ENCODE data around the gene MACROD2.

MACROD2 gene

DNA sequence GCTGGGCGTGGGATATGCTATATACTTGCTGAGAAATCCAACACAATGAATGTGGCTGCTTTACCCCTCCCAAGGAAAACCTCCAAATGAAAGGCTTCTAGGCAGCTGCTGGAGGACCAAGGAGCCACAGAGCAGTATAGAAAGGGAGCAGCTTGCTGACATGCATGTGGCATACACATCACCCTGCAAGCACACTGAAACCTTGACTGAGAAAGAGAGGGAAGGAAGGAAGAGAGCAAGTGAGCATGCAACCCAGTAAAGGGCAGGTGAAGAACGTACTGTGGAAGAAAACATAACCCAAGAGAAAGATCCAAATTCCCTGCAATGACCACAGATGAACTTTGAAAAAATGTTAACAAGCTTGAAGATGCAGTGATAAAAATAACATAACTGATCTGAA, 2034.9 kb downstream of the MACROD2 start:
- no peak for DNase-seq

GRCh38 chr20:16035576-16035975, 2040.3 kb downstream of the MACROD2 start:
- no peak for DNase-seq

GRCh38 chr20:16036331-16036730, 2041.0 kb downstream of the MACROD2 start:
- DNase-seq, result no peak

DNA sequence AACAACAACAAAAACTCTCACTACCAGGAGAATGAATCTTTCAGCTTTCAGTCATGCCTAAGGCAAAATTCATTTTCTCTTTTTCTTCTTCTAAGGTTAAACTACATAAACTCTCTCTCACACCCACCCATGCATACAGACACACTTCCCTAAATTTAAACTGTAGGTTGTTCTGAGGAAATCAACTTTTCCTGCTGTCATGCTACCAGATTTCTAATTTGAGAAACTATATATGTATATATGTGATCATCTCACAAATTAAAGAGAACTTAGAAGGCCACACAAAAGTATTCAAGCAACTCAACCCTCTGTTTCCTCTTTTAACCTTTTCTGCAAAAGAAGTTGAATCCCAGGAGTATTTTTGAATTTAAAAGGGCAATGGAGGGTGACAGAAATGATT, 2045.4 kb downstream of the MACROD2 start:
- no peak for DNase-seq

- no peak for DNase-seq
Observed at GRCh38 chr20:16042731-16043130, 2047.4 kb downstream of the MACROD2 start.

GRCh38 chr20:16043931-16044330, 2048.6 kb downstream of the MACROD2 start:
- no peak for DNase-seq

DNA sequence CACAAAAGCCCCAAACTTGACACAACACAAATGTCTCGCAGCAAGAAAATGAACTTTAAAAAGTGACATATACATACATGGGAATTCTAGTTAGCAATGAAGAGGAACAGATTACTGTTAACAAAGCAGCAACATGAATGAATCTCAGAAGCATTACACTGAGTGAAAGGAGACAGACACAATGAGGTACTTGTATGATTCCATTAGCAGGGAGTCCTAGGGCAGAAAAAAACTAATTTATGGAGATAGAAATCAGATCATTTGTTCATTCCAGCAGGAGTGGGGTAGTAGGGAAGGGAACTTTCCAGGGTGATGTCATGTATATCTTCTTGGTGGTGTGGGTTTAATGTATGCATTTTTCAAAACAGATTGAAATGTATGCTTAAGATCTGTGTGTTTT, 2053.6 kb downstream of the MACROD2 start:
- no peak for DNase-seq

DNA sequence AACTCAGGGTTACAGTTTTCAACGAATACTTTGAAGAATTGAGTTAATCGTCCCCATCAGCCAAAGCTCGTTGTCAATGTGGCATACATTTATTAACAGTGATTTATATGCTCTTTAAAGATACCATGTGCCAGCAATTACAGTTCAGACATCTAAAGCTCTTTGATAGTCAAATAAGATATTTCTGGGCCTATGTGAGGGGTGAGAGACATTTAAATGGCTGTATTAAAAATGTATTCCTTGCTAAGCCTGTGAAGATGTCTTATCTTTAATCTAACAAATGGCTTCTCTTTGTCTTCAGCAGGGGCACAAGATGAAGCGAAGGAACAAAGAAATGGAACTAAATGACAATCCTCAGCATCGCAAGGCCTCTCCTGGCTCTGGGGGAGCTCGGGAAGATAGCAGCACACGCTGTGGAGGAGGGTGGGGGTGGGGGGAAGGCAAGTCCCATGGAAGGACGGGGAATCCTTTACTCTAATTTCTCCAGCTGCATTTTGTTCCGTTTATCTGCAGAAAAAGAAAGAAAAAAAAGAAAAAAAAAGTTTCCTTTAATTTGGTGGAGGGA, 2054.3 kb downstream of the MACROD2 start:
- no peak for DNase-seq

DNA sequence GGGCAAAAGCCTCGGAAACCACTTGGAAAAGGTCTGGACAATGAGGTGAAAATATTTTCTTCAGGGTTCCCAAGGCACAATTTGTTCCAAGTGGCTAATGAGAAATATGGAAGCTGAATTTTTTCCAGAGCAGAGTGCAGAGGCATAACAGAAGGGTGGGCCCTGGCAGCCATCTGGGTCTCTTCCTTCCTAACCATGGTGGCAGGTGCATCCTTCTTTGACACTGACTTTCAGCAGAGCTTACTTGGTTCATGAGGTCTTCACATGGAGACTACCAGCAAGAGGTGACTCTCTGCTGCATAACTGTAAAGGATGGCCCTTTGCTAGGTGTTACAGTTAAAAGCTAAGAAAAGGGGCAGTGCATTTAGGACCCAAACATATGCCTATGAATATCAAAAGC, 2055.1 kb downstream of the MACROD2 start:
- no peak for DNase-seq

DNA sequence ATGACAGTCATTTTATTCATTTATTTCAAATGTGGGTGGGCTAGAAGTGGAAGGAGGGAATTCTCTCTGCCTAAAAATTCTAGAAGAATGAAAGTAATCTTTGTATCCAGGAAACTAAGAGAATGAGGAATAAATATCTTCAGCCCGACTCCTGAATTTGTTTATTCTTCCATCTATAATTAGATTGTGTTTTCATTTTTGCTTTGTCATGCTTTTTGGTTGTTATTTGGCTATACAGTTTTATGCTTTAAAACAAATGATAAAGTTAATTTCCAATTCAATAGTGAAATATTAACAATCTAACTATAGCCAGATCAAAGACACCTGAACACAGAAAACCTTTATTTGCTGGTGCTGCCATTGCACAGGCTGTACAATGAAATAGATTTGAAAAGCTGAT, 2056.7 kb downstream of the MACROD2 start:
- no peak for DNase-seq

DNA sequence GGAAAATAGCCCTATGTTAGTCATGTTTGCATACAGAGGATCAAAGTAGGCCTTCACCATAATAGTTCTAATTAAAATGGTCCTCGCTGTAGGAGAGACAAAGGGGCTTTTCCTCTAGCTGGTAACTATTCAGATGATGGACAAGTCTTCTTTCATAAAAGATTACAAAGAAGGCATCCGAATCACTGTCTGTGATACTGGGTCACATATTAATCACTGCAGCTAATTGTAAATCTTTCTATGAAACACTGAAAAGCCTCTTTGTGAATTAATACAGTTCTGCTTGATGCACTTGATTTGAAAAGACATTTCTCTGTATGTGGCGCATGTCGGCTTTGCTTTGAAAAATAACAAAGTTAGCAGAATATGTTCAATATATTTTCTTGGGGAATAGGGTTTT, 2057.1 kb downstream of the MACROD2 start:
- DNase-seq, result no peak

DNA sequence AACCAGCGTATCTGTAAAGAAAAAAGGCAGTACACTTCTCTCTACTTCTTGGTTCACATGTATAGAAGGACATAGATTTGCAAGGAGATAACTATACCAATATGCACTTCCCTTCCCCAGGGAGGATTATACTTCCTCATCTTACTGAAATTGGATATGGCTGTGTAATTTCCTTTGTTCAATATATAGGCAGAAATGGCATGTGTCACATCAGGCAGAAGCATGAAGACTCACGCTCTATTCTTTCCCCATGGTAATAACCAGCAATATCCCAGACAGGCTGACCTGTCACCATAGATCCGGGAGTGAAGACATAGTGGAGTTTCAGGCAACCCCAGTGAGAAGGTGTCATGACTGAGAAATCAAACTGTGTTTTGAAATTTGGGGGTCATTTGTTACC, 2059.7 kb downstream of the MACROD2 start:
- DNase-seq, result no peak

GRCh38 chr20:16057651-16058050, 2062.3 kb downstream of the MACROD2 start:
- DNase-seq, result no peak

GRCh38 chr20:16058268-16058667, 2063.0 kb downstream of the MACROD2 start:
- DNase-seq, result no peak

- DNase-seq, result no peak
Observed at GRCh38 chr20:16059841-16060240, 2064.5 kb downstream of the MACROD2 start.

DNA sequence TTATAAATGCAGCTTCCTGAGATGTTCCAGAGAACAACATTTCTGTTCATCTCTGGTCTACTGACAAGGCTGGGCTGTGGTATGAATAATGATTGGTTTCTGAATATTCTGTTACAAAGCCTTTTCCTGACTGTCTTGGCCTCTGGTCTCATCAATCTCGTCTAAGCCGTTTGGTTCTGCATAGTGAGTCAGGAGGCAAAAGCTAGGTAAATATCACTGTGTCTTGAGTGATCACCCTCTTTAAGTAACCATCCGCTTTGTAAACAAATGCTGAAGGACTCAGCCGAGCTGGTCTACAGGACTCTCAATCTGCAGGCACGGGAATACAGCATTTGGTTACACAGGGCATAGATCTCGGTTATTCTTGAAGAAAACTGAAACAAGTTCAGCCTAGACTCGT, 2066.0 kb downstream of the MACROD2 start:
- no peak for DNase-seq

GRCh38 chr20:16062661-16063581, 2067.6 kb downstream of the MACROD2 start:
- no peak for DNase-seq

DNA sequence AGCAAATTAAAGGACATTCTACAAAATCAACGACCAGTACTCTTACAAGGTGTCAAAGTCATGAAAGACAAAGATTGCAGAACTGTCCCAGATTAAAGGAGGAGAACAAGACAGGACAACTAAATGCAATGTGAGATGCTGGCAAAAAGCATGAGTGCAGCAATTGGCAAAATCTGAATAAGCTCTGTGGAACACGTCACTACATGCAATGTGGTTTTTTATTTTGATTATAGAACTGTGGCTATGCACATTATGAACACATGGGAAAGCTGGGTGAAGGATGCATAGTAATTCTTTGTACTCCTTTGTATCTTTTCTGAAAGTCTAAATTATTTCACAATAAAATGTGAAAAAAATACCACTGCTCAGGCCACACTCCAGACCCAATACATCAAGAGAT, 2068.6 kb downstream of the MACROD2 start:
- DNase-seq, result no peak

DNA sequence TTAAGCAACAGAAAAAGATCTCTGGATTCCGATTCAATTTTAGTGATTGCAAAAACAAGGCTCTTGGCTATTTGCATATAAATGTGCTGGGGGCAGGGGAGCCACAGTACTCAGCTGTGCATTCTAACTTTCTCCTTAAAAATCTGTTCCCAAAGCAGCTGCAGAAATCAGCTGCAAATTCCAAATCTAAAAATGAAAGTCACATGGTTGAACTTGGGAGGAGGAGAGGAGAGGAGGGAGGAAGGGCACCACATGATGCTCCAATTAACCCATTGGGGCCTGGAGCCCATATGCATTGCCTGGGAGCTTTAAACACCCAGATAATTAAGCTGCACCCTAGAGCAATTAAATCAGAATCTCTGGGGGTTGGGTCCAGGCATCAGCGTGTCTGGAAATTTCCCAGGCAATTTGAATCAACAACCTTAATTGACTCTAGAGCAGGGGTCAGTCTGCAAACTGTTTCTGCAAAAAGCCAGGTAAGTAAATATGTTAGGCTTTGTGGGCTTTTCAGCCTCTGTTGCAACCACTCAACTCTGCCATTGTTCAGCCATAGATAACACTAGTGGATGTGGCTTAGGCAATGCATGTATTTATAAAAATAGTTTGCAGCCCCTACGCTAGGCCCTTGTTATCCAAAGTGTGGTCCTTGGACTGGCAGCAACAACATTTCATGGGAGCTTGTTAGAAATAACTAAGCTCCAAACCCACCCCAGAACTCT, 2069.8 kb downstream of the MACROD2 start:
- DNase-seq, result no peak

DNA sequence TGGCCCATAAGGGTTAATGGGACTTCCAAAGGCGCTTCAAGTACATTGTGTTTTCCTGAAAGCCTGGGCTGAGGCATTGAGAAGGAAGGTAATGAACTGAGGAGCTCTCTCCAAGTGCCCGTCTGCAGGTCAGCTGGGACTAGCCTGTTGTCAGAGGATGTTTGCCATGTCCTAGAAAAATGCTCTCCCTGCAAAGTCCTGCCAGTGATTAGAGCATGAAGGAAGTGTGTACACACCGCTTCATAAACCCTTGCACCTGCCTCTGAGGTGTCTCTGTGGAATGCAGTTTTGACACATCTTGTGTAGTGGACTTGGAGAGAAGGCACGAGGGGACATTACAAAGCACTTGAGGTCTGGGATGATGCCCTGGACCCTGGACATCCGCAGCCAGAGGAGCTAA, 2071.3 kb downstream of the MACROD2 start:
- DNase-seq, result no peak

GRCh38 chr20:16069389-16070010, 2074.2 kb downstream of the MACROD2 start:
- no peak for DNase-seq

GRCh38 chr20:16072220-16072619, 2076.9 kb downstream of the MACROD2 start:
- no peak for DNase-seq

DNA sequence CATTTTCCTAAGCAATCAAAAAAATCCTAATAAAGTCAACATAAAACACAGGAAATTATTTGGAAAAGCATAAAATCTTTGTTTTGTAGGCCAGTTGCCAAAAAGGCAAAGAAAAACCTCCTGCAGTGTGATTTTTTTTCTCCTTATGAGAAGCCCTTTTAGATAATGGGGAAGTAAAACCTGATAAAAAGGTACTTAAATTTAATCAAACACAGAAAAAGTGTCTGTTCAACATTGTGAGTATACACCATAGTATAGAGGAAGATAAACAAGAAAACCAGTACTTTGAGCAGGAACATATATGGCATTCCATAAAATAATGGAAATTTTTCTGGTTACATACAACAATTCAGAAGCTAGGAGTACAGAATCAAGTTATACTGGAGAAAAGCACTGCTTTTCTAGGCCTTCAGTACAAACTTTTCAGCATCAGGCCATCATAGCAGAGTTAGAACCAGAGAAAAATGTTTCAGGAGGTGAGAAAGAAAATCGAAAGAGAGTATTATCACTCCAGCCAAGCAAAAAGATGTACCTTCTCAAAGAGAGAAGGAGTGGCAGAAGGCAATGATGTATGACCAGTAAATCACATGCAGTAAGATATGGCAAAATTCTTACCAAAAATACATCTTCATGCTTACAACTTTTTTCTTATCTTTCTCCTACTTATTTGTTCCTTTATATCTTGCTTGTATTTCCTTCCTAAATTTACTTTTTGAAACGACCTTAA, 2083.0 kb downstream of the MACROD2 start:
- DNase-seq, result no peak

Data from HCEC 1CT (cell line).